Limb (tissue), 2 donors: ENCODE results near the gene RDH16.
"Not testable (repeated sequence)": the region's sequence is repeated elsewhere in the genome, so short reads cannot be mapped to it uniquely, and the experiment has no call there.

Experiments used
- DNase-seq, 2 donors: peaks; one replicate each; pipeline ENCODE4 v3.0.0-alpha.2; 2016; ENCODE audit errors: extremely low spot score in 2 of 2

RDH16 gene

DNA sequence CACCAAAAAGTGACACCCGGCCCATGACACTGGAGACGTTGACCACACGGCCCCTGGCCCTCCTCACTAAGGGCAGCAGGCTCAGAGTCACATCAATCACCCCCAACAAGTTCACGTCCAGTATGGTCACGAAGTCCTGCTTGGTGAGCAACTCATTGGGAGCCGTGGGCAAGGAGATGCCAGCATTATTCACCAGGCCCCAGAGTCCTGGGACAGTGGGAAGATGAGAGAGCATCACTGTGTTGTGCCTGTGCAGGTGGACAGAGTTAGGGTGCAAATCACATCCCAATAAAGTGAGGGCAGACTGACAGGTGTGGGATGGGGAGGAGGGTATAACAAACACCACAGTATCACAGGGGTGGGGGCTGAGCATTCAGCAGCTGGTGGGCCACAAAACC, 2.5 kb downstream of the RDH16 start:
- DNase-seq: no peak

DNA sequence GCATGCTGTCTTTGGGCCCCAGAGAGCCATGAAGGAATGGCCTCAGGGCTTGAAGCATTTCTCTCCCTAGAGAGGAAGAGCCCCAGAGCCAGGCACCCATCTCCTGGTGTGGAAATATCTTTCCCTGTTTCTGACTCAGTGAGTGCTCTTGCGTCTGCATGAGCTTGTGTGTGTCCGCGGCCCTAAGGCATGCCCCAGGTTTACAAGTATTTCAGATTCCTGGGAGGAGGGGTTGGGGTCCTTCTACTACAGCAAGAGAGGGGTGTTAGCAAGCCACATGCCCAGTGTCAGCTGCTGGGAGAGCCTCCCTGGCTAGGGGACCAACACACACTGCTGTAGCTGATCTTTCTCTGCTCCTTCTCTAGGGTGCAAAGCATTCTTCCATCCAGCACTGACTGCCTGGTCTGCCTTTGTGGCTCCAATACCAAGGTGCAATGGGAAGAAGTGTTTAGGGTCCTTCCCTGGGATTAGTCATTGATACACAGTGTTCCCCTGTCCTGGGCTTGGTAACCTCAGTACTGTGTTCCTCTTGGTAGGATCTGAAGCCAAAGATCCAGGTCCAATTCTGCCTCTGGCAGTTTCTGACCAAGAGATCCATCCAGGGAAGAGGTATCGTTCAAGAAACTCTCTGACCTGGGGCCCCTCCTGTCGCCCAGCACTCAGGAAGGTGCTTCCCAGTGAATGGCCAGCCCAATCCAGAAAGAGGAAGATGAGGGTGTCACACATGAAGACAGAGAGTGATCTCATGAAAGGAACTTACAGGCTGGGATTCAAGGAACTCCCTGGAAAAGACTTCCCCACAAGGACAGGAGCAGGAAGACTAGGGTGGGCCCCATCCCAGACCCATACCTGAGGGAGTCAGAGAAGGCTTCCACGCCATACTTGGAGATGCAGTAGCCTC, 3.1 kb downstream of the RDH16 start:
- DNase-seq: no peak

DNA sequence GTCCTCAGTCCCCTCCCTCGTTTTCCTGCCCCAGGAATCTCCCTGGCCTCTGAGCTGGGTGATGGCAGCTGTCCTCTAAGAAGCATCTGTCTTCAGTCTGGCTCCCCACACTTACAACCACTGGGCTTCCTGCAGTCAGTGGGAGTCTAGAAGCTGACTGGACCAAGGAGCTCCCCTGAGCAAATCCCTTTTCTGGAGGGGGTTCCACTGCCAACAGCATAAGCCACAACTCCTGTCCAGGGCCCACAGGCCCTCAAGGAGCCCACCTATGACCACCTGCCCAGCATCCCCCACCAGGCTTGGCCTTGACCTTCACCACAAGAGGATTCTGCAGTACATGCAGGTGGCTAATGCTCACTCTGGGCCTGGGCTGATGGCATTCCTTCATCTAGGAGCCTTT, 4.1 kb downstream of the RDH16 start:
- DNase-seq: no peak

DNA sequence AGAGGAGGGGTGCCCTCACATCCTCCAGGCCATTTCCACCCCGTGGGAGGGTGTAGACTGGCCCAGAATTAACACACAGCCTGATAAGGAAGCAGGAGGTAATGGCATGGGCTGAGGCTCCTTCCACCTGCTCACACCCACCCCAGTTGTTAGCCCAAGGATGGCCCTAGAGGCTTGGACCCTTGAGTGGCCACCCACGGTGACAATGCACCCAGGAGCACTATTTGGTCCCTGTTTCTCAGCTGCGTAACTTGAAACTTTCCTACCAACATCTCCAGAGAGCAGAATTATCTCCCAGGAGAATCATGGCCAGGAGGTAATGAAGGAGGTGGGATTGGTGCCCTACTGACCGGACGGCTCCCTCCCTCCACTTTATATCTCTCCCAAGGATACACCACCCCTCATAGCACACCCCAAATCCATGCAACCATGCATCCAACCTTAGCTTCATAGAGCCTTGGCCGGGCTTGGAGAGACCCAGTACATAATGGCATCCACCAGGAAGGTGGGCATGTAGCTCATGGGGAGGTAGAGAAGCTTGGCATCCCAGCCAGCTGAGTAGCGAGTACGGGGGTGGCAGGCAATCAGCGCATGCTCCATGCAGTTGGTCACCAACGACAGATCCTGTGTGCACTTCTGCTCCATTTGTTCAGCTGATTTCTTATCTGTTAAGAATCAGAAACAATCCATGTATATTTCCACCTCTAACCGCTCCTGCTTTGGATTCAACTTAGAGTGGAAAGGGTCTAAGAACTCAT, 5.6 kb downstream of the RDH16 start:
- DNase-seq: no peak

DNA sequence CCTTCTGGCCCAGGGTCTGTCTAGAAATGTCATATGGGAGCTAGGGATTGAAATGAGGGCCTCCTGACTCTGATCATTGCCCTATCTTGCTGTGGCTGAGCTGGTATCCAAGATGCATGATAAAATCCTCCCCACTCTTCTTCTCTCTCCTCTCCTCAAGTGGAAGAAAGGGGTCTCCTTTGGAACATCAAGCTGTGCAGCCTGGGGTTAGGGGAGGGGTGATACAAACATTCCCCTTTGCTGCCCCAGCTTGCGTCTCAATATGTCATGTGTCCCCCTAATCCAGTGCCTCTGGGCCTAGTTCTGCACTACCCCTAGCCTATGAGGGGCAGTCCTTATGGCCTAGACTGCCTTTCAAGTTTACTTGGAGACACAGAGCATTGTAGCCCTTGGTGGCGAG, 8.5 kb downstream of the RDH16 start:
- DNase-seq: peak in 1 of 2 donors; percentile 1

DNA sequence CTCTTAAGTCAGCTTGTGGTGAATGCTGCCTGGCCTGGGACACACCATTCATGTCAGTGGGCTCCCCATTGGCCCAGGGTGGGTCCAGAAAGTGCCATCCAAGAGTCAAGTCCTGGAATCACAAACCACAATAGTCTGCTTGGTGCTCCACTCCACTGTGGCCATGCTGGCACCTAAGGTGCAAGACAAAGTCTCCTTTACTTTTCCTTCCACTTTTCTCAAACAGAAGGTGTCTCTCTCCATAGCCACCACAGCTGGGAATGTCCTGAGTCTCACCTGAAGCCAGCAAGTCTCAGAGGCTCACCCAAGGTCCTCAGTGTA, 9.0 kb downstream of the RDH16 start:
- peak in 1 of 2 donors; percentile 15 for DNase-seq

DNA sequence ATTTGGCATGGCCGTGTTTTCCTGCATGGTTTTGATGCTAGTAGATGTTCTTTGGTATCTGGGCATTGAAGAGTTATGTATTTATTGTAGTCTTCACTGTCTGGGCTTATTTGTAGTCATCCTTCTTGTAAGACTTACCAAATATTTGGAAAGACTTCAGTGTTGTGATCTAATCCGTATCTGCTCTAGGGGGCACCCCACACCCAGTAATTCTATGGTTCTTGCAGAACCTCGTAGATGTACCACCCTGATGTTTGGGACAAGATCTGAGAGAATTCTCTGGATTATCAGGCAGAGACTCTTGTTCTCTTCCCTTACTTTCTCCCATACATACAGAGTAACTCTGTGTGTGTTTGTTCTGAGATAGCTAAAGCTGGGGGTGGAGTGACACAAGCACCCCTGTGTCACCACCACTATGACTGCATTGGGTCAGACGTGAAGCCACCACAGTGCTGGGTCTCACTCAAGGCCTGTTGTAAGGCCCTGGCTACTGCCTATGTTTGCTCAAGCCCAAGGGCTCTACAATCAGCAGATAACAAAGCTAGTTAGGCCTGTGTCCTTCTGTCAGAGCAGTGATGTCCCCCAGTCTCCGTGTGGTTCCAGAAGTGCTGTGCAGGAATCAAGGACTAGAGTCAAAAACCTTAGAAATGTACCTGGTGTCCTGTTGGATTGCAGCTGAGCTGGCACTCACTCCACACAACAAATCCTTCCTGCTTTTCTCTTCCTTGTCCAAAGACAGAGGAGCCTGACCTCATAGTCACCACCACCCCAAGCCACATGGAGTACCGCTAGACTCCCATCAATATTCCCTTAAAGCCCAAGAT, 9.6 kb downstream of the RDH16 start:
- DNase-seq: no peak

DNA sequence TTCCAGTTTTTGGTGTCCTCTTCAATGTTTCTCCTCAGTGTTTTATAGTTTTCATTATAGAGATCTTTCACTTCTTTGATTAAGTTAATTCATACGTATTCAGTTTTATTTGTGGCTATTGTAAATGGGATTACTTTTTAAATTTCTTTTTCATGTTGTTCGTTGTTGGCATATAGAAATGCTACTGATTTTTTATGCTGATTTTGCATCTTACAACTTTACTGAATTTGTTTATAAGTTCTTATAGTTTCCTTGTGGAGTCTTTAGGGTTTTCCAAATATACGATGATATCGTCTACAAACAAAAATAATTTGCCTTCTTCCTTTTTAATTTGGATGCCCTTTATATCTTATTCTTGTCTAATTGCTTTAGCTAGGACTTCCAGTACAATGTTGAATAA, 13.5 kb downstream of the RDH16 start:
- no peak for DNase-seq

DNA sequence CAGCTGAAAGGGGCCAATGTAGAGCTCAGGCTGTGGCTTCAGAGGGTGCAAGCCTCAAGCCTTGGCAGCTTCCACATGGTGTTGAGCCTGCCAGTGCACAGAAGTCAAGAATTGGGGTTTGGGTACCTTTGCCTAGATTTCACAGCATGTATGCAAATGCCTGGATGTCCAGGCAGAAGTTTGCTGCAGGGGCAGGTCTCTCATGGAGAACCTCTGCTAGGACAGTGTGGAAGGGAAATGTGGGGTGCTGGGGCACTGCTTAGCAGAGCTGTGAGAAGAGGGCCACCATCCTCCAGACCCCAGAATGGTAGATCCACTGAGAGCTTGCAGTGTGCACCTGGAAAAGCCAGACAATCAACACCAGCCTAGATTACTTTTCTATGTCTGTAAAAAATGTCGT, 14.0 kb downstream of the RDH16 start:
- not testable (repeated sequence) for DNase-seq

DNA sequence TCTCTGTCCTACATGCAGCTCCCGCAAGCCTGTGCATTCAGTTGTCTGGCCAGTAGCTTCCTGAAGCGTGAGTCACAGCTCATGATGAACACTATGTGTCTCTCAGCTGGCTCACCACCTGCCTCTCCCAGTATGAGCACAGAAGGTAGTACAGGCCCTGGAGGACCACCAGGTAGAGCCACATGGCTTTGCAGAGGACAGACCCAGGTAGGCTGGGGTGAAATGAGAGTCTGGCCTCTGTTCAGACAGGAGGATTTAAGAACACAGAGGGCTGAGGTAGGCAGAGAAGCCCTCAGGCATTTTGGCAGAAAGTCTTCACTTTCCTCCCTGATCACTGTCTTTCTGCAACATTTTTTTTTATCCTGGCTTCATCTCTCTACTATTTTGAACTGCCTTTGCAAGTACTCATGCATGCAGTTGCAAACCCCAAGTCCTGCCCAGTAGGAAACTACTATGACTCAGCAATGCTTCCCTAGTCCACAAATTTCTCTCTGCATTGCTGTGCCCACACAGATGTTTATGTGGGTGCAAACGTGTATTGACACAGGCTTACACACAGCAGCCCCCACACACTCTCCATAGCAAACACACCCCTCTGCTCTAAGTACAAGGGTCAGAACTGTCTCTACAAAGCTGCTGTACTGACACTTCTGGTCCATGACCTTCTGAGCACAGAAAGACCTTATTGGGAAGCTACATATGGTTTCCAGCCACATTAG, 15.9 kb downstream of the RDH16 start:
- no peak for DNase-seq

DNA sequence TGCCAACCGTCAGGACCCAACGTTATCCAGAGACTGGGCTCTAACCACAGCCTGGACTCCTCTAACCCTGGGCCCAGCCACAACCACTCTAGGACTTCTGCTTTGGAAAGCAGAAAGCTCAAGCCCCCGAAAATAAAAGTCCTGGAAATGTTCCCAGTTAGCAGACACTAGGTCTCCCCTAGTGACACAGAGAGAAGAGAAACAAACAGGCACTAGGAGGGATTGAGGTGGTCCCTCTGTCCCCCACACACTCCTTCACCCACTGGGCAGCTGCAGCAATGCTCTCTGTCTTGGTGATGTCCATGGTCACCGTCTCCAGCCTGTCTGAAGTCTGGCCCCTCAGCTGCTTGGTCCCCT, 16.5 kb downstream of the RDH16 start:
- not testable (repeated sequence) for DNase-seq

DNA sequence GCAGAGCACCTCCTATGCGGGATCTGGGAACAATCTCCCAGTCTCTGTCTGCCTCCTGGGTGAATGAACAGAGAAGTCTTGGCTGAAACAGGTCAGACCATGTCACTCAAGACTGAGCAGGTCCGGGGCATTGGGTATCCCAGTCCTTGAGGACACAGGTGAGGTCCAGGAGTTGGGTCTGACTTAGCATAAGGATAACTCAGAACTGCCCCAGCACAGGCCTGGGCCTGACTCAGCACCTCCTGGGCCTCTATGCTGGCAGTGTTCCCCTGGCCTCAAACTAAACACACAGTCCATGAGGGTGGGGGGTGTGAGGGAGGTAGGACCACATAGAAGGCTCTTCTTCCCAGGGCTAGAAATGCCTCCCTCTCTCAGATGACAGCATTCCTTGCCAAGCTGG, 21.7 kb downstream of the RDH16 start:
- no peak for DNase-seq

DNA sequence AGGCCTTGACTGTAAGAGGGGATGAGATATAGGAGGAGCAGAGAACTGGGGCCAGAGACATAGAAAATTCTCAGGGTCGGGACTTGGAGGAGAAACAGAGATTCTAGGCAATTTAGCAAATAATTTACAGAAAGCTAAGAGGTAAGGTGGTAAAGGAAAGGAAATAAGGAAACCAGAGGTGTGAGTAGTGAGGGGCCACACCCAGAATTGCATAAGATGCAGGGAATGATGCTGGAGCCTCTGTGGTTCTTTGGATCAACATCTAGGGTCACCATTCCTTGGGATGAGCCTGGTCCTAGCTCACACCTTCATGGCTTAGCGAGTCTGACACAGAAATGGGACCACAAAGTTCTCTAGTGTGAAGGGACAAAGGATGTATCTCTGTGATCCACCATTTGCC, 22.3 kb downstream of the RDH16 start:
- DNase-seq: no peak

DNA sequence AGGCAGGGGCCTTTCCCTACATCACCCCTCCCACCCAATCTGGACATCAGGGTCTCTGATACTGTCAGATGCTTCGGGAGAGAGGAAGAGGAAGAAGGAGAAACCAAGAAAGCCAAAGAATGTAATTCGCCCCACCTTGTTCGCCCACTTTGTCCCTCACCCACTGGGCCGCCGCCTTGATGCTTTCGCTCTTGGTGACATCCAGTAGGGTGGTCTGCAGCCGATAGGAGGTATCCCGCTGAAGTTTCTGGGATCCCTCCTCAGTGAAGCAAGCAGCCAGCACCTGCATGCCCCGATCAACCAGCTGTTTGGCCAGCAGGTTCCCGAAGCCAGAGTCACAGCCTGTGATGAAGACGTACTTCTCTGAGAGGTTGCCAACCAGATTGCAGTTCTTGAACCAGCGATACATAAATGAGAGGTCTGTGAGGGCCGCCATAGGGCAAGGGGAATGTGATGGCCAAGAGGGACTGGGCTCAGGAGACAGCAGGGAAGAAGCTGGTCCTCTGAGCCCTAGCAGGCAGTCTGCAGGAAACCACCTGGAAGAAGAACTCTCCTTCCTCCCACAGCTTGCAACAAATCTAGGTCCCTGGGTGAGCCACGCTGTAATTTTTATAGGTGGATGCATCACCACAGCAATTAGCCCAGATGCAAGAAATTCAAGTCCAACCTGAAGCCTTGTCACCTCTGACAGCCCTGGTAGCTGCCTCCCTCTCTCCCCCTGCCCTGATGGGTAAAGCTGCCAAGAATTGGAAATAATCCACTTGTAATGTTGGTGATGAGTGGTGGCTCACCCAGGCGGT, 23.4 kb downstream of the RDH16 start, which contains the start of gene SDR9C7:
Gene SDR9C7, minus strand, starts transcription at position 583 of the 800 bp plus-strand sequence. Its CDS starts 147 bp downstream, at position 436.
- DNase-seq: no peak

DNA sequence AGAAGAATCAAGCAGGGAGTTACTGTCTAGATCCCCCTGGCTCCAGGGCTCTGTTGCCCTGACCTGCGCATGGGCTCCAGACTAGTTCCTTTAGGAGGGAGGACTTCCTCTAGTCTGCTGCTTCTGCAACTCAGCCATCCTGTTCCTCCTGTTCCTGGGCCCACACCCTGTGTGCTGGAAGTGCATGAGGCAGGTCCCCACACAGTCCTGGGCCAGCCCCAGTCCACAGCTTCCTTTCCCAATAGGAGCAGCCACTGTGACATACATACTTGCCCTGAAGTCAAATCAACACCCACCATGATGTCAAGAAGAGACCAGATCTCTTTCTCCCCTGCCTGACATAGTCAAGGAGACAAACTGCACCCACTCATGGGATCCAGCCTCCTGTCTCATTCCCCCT, 24.5 kb downstream of the RDH16 start:
- no peak for DNase-seq

DNA sequence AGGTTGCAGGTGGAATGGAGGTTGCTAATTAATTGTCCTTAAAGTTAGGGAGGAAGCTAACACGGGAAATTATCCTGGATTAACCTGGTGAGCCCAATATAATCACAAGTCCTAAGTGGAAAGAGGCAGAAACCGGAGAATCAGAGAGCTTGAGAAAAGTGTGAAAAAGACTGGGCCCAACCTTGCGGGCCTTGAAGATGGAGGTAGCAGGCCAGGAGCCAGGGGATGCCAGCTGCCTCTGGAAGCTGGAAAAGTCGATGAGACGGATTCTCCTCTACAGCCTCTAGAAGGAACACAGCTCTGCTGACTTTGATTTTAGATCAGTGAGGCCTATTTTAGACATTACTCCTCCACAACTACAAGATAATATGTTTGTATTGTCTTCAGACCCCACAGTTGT, 25.3 kb downstream of the RDH16 start:
- no peak for DNase-seq

DNA sequence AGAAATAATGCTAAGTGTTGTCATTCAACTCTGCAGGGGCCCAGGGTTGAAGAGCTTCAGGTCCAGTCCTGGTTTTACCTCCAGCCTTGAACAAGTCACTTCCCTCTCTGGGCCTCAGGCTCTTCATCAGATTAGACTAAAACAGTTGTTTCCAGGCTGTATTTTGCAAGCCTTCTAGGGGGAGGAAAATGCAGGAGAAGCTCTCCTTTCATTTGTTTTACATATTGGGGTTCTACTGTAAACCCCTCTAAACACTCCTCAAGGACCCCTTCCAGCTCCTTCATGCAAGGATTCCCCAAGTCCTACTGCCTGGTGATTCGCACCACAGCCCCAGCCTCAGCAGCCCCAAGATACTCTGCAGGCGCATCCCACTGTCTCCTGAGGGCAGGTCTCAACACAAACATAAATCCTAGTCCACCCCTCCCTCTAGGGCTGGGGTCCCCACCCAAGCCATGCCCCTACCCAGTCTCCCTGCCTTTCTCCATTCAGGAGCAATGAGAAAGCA, 25.9 kb downstream of the RDH16 start:
- peak in 1 of 2 donors; percentile 45 for DNase-seq

DNA sequence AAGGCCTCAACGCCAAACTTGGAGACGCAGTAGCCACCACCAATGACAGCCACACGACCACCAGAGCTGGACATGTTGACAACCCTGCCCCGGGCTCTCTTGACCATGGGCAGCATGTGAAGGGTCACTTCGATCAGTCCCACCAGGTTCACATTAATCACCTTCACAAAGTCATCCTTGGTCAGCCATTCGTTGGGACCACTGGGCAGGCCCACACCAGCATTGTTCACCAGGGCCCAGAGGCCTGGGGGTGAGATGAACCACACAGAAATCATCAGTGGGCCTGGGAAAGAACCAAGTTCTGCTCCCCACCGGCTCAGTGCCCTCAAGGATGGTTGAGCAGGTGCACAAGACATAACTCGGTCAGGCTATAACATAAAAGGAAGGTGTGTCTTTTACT, 27.2 kb downstream of the RDH16 start:
- no peak for DNase-seq

DNA sequence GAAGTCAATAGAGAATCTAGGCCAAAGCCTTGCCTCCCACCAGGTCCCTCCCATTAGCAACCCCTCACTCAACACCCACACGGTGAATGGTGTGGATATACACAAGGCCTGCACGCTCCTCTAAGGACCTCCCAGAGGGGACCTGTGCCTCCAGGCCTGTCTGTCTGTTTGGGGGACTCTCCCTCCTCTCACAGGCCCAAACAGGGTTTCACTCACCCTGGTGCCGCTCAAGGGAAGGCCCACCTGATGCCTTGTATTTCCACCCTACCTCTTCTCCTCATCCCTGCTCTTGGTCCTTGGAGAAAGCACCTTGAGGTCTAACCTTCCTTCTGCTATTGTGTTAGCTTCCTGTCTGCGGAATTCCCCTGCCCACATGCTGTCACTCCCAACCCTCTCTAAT, 27.6 kb downstream of the RDH16 start:
- DNase-seq: no peak

DNA sequence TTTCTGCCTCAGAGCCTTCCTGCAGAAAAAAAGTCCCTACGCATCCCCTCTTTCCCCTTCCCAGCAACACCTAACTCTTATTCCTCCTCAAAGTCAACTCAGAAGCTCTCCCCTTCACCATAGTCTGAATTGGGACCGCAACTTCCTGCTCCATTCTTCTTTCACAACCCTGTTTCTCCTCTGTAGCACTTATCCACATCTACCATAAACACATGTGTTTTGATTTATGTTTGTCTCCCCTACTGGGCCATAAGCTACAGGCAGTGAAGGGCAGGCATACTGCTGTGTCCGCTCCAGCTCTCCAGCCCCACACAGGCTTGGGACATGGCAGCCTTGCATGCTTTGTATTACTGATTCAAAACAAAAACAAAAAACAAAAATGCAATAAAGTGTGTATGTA, 29.1 kb downstream of the RDH16 start:
- DNase-seq: no peak
